ENCODE measurements around the gene FIG4.
"Not testable (repeated sequence)": the region's sequence is repeated elsewhere in the genome, so short reads cannot be mapped to it uniquely, and the experiment has no call there.

FIG4 gene

DNA sequence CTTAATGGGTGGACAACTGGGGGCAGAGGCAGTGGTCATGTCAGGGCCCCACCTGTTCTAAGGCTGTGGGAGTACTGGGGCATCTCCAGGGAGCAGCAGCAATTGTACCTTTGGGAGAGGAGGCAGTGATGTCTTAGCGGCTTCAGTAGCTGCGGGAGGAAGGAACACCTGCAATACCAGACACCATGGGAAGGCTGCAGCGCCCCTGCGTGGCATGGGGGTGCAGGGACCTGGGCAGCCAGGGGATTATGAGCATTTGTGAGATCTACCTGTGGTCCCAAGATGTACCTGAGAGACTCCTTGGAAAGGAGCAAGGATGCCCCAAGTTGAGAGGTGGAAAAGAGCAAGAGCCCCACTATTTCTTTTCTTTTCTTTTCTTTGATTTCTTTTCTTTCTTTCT, 174.9 kb downstream of the FIG4 start:
- no peak for DNase-seq

DNA sequence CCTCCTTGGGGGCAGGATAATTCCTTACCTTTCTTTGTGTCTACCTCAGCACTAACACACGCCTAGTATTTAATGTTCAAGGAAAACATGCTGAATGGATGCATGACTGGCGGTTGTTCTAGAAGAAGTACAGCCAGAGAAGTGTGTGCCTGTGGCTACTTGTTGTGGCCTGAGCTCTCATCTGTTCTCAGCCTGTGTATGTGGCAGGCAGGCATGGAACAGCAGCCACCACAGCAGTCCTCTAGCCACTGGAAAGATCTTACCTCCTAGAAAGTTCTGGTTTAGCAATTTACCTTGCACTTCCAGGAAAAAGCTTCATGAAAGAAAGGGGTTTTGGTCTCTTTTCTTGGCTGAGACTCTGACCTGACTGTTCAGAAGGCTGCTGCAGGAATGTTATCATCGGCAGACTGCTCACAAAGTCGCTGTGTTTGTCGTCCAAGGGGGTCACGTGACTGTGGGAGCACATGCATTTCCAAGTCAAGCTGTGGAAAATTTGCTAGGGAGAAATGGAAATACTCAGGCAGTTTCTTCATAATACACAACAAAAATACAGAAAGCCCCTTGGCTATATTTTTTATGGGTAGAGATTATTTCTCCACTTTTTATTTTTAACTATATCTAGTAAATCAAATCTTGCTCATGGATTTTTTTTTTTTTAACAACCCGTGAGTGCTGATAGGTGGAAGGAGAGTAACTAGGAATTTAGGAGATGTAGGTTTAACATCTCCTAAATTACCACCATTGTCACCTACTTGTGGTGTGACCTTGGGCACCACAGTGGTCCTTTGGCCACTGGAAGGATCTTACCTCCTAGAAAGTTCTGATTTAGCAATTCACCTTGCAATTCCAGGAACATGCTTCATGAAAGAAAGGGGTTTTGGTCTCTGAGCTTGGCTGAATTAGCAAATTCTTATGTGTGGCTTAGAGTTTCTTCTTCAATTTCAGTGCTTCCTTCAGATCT, 176.2 kb downstream of the FIG4 start:
- DNase-seq: no peak

DNA sequence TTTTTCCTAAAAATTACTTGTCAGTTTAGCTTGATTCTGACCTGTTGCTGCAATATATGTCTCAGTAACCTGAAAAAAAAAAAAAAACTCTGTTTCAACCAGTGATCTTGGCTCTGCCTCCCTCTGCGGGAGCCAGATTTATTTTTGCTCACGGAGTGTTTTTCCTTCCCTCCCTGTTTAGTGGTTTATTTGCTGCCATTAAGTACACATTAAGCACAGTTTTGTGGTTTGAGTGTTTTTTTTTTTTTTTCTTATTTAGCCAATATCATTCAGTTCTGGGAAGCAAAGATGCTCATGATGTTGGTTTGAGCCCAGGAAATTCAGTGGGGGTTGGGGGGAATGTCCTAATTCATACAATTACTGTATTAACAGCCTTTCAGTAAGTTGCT, 176.9 kb downstream of the FIG4 start:
- no peak for DNase-seq

DNA sequence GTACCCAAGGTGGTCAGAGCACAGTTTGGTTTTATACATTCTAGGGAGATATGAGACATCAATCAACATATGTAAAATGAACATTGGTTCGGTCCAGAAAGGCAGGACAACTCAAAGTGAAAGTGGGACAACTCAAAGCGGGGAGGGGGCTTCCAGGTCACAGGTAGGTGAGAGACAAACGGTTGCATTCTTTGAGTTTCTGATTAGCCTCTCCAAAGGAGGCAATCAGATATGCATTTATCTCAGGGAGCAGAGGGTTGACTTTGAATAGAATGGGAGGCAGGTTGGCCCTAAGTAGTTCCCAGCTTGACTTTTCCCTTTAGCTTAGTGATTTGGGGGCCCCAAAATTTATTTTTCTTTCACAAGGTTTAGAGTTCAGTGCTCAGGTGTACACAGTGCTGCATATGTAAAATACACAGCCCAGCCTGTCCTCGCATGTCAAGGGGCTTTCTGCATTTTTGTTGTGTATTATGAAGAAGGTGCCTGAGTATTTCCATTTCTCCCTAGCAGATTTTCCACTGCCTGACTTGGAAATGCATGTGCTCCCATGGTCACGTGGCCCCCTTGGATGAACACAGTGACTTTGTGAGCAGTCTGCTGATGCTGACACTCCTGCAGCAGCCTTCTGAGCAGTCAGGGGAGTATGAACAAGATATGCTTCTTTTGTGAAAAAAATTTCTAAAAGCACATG, 178.4 kb downstream of the FIG4 start:
- DNase-seq: not testable (repeated sequence)

GRCh38 chr6:109870089-109870410, 179.0 kb downstream of the FIG4 start:
- no peak for DNase-seq

GRCh38 chr6:109872549-109872948, 181.5 kb downstream of the FIG4 start:
- no peak for DNase-seq

DNA sequence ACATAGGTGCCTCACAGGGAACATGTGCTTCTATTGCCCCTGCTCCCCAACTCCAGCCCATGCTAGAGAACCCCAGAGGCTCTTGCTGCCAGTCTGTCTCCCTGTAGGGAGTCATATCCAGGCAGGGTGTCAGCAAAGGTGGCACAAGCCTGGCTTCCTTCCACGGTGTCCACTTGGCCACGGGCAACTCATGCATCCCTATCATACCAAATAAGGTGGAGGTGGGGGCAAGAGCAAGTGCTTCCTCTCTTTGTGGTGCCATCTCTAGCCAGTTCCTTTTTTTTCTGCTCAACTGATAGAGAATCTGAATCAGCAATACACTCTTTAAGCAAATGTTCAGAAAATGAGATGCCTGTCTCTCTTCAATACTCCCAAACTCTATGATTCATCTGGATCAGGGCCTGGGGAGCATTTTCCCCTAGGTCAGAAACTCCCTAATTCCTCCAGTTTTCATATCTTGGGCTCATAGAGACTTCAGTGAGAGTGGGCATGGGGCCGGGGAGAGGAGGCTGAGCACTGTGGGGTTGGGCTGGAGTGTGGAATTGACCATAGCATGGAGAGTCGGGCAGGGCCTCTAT, 182.0 kb downstream of the FIG4 start:
- DNase-seq: no peak

GRCh38 chr6:109874086-109874485, 183.0 kb downstream of the FIG4 start:
- no peak for DNase-seq

GRCh38 chr6:109874621-109875020, 183.5 kb downstream of the FIG4 start:
- no peak for DNase-seq

All from CD4-positive, alpha-beta T cell treated with Interleukin-12 subunit alpha and Interleukin-12 subunit beta, for 1 hour (primary cell).